K562 (cell line): ENCODE data around the gene NRG2.

Experiments
- SUPT5H ChIP-seq: fragments of 450-650 bp; IDR thresholded peaks from 2 replicates; pipeline ENCODE4 v1.6.1; 2016
- U2AF1 ChIP-seq: fragments of 200-400 bp; formaldehyde crosslinking; optimal IDR thresholded peaks from 2 replicates; pipeline ENCODE3; 2017; ENCODE audit warnings: mild to moderate bottlenecking, low read depth, low read length, moderate library complexity
- YY1 ChIP-seq, 3 experiments: IDR thresholded peaks; 2 replicates each; pipeline ENCODE4 v1.6.1; 2011; ENCODE audit warnings: low read length in 2 of 3, mild to moderate bottlenecking in 2 of 3, moderate library complexity in 2 of 3, borderline replicate concordance in 1 of 3, control low read depth in 1 of 3, low read depth in 1 of 3; ENCODE audit not compliant: insufficient read depth in 3 of 3, insufficient replicate concordance in 2 of 3, control insufficient read depth in 1 of 3, insufficient read length in 1 of 3; ENCODE audit errors: extremely low read depth in 1 of 3

GRCh38 chr5:140076788-140077187 is 33.7 kb upstream of the NRG2 start:
- TF ChIP-seq YY1 (IDR thresholded peaks at IDR 0.05; ENCODE audit: borderline replicate concordance in 1 of 3, control insufficient read depth in 1 of 3, extremely low read depth in 1 of 3, insufficient read depth in 3 of 3, insufficient read length in 1 of 3, insufficient replicate concordance in 2 of 3, low read depth in 1 of 3, low read length in 2 of 3): no peak
- TF ChIP-seq SUPT5H: no peak
- TF ChIP-seq U2AF1: no peak
